KMS-11 (cell line): ENCODE data around the gene SIGLEC1.

ENCODE experiments used
- H2AFZ ChIP-seq: fragments of 200-600 bp; sonication (generic); 2 replicates; pipeline ENCODE4 v1.6.1; 2016; ENCODE audit warnings: antibody characterized with exemption, mixed run types, low read depth
- H3K27ac ChIP-seq: fragments of 200-600 bp; sonication (generic); 2 replicates; pipeline ENCODE4 v1.6.1; 2016; ENCODE audit warnings: mild to moderate bottlenecking, mixed run types
- H3K27me3 ChIP-seq: fragments of 200-600 bp; sonication (generic); 2 replicates; pipeline ENCODE4 v1.6.1; 2017; ENCODE audit warnings: mild to moderate bottlenecking, low read depth, mixed run types, moderate library complexity; ENCODE audit not compliant: insufficient read depth
- H3K36me3 ChIP-seq: fragments of 200-600 bp; sonication (generic); 2 replicates; pipeline ENCODE4 v1.6.1; 2017; ENCODE audit warnings: mild to moderate bottlenecking, mixed run types; ENCODE audit not compliant: insufficient read depth
- H3K4me1 ChIP-seq: fragments of 200-600 bp; sonication (generic); 2 replicates; pipeline ENCODE4 v1.6.1; 2016; ENCODE audit warnings: mild to moderate bottlenecking, low read depth, mixed run types; ENCODE audit not compliant: poor library complexity, severe bottlenecking
- H3K4me2 ChIP-seq: fragments of 200-600 bp; sonication (generic); 2 replicates; pipeline ENCODE4 v1.7.0; 2016; ENCODE audit warnings: mild to moderate bottlenecking, mixed run types
- H3K4me3 ChIP-seq: fragments of 200-600 bp; sonication (generic); IDR thresholded peaks from 2 replicates; pipeline ENCODE4 v1.6.1; 2017; ENCODE audit warnings: low read depth, low read length, mixed read lengths; ENCODE audit not compliant: insufficient read depth
- H3K79me2 ChIP-seq: fragments of 200-600 bp; sonication (generic); 2 replicates; pipeline ENCODE4 v1.6.1; 2016; ENCODE audit warnings: low read depth, mixed run types; ENCODE audit not compliant: insufficient read depth
- H3K9ac ChIP-seq: fragments of 200-600 bp; sonication (generic); 2 replicates; pipeline ENCODE4 v1.6.1; 2016; ENCODE audit warnings: mild to moderate bottlenecking, mixed run types
- H4K20me1 ChIP-seq: fragments of 200-600 bp; sonication (generic); 2 replicates; pipeline ENCODE4 v1.6.1; 2016; ENCODE audit warnings: mild to moderate bottlenecking, mixed run types; ENCODE audit not compliant: insufficient read depth
- CTCF ChIP-seq: fragments of 200-600 bp; sonication (generic); conservative IDR thresholded peaks from 2 replicates; pipeline ENCODE4 v1.6.1; 2017; ENCODE audit warnings: low read depth, mild to moderate bottlenecking, antibody characterized with exemption, low read length, moderate library complexity, mixed read lengths

Gene SIGLEC1

GRCh38 chr20:3758566-3758965 is 46.2 kb upstream of the SIGLEC1 start:
- no peaks in the 10 kb centered on the region for H4K20me1 ChIP-seq
- H3K4me1 ChIP-seq: no peaks in the 10 kb centered on the region
- no peak overlapping the region for H2AFZ ChIP-seq
- no peak overlapping the region for H3K4me3 ChIP-seq
- H3K9ac ChIP-seq: no peak overlapping the region
- H3K27me3 ChIP-seq: no peaks in the 10 kb centered on the region
- H3K36me3 ChIP-seq: no peaks in the 10 kb centered on the region
- no peak overlapping the region for H3K4me2 ChIP-seq
- TF ChIP-seq CTCF: no peak
- no peaks in the 10 kb centered on the region for H3K79me2 ChIP-seq
- no peak overlapping the region for H3K27ac ChIP-seq

- H4K20me1 ChIP-seq: no peaks in the 10 kb centered on the region
- H3K9ac ChIP-seq: no peak overlapping the region
- H3K27me3 ChIP-seq: no peaks in the 10 kb centered on the region
- no peak overlapping the region for H3K4me2 ChIP-seq
- no peaks in the 10 kb centered on the region for H3K36me3 ChIP-seq
- H3K27ac ChIP-seq: no peak overlapping the region
- H3K79me2 ChIP-seq: no peaks in the 10 kb centered on the region
- H3K4me3 ChIP-seq: no peak overlapping the region
- no peaks in the 10 kb centered on the region for H3K4me1 ChIP-seq
- no peak for TF ChIP-seq CTCF
- H2AFZ ChIP-seq: no peak overlapping the region
Observed at GRCh38 chr20:3757268-3757667, 44.9 kb upstream of the SIGLEC1 start.

GRCh38 chr20:3755814-3756480 is 43.5 kb upstream of the SIGLEC1 start:
- Histone ChIP-seq H4K20me1 (no peaks in the 10 kb centered on the region), H3K27ac (no peak overlapping the region), H3K9ac (no peak overlapping the region), H3K36me3 (no peaks in the 10 kb centered on the region), H2AFZ (no peak overlapping the region), H3K4me2 (no peak overlapping the region), H3K27me3 (no peaks in the 10 kb centered on the region), H3K4me1 (no peaks in the 10 kb centered on the region), H3K79me2 (no peaks in the 10 kb centered on the region), H3K4me3 (no peak overlapping the region)
- no peak for TF ChIP-seq CTCF

GRCh38 chr20:3755269-3755668 is 42.9 kb upstream of the SIGLEC1 start:
- Histone ChIP-seq H3K79me2 (no peaks in the 10 kb centered on the region), H4K20me1 (no peaks in the 10 kb centered on the region), H3K27ac (no peak overlapping the region), H3K27me3 (no peaks in the 10 kb centered on the region), H3K4me1 (no peaks in the 10 kb centered on the region), H3K36me3 (no peaks in the 10 kb centered on the region), H2AFZ (no peak overlapping the region), H3K9ac (no peak overlapping the region), H3K4me2 (no peak overlapping the region), H3K4me3 (no peak overlapping the region)
- no peak for TF ChIP-seq CTCF
